OCI-LY1 (cell line): Measurements from ENCODE around the gene TMEM229A.

ENCODE experiments used
- H2AFZ ChIP-seq: fragments of 200-600 bp; sonication (generic), shearing (Covaris generic); 2 replicates; pipeline ENCODE4 v1.6.0; 2014; ENCODE audit warnings: antibody characterized with exemption, mild to moderate bottlenecking, low read length
- H3F3A ChIP-seq: fragments of 200-600 bp; sonication (generic), shearing (Covaris generic); 2 replicates; pipeline ENCODE4 v1.6.0; 2014; ENCODE audit warnings: mild to moderate bottlenecking, antibody characterized with exemption, low read length, moderate library complexity; ENCODE audit not compliant: insufficient read depth
- H3K27ac ChIP-seq: fragments of 200-600 bp; sonication (generic); 2 replicates; pipeline ENCODE4 v1.5.1; 2014; ENCODE audit warnings: low read length, mixed run types, mild to moderate bottlenecking, low read depth; ENCODE audit not compliant: poor library complexity, severe bottlenecking
- H3K27me3 ChIP-seq: fragments of 200-600 bp; sonication (generic); 2 replicates; pipeline ENCODE4 v1.6.0; 2014; ENCODE audit warnings: antibody characterized with exemption, mild to moderate bottlenecking, low read length, moderate library complexity; ENCODE audit not compliant: insufficient read depth
- H3K36me3 ChIP-seq: fragments of 200-600 bp; sonication (generic); 2 replicates; pipeline ENCODE4 v1.6.1; 2014; ENCODE audit warnings: mild to moderate bottlenecking, antibody characterized with exemption, low read length, moderate library complexity, mixed read lengths; ENCODE audit not compliant: insufficient read depth
- H3K4me1 ChIP-seq: fragments of 200-600 bp; sonication (generic); 2 replicates; pipeline ENCODE4 v1.5.1; 2014; ENCODE audit warnings: mild to moderate bottlenecking, low read length, moderate library complexity; ENCODE audit not compliant: insufficient read depth, severe bottlenecking
- H3K4me2 ChIP-seq: fragments of 200-600 bp; sonication (generic), shearing (Covaris generic); 2 replicates; pipeline ENCODE4 v1.6.1; 2014; ENCODE audit warnings: low read length
- H3K4me3 ChIP-seq: fragments of 200-600 bp; sonication (generic); 2 replicates; pipeline ENCODE4 v1.5.1; 2014; ENCODE audit warnings: low read length, low read depth, mild to moderate bottlenecking, mixed read lengths; ENCODE audit not compliant: poor library complexity, severe bottlenecking
- H3K79me2 ChIP-seq: fragments of 200-600 bp; shearing (Covaris generic); 2 replicates; pipeline ENCODE4 v1.6.1; 2016; ENCODE audit warnings: mixed run types, low read length, mixed read lengths; ENCODE audit not compliant: insufficient read depth
- H3K9ac ChIP-seq: fragments of 200-600 bp; sonication (generic), shearing (Covaris generic); 2 replicates; pipeline ENCODE4 v1.6.1; 2014; ENCODE audit warnings: mild to moderate bottlenecking, low read length, mixed read lengths
- H3K9me2 ChIP-seq: fragments of 200-600 bp; sonication (generic), shearing (Covaris generic); 2 replicates; pipeline ENCODE4 v1.6.1; 2014; ENCODE audit warnings: low read depth, mild to moderate bottlenecking, low read length, mixed read lengths
- H3K9me3 ChIP-seq: fragments of 200-600 bp; shearing (Covaris generic); 2 replicates; pipeline ENCODE4 v1.6.1; 2014; ENCODE audit warnings: low read length, mixed read lengths
- H4K20me1 ChIP-seq: fragments of 200-600 bp; sonication (generic), shearing (Covaris generic); 2 replicates; pipeline ENCODE4 v1.6.0; 2016; ENCODE audit warnings: mild to moderate bottlenecking, low read length; ENCODE audit not compliant: insufficient read depth
- EZH2 ChIP-seq: fragments of 200-600 bp; sonication (generic), shearing (Covaris generic); IDR thresholded peaks from 2 replicates; pipeline ENCODE4 v1.8.0; 2017; ENCODE audit warnings: borderline replicate concordance, mixed run types, mild to moderate bottlenecking, antibody characterized with exemption, low read length, moderate library complexity, mixed read lengths
- TF ChIP-seq, protein P1 (sequence below): fragments of 200-600 bp; sonication (generic), shearing (Covaris generic); IDR thresholded peaks from 2 replicates; pipeline ENCODE4 v1.5.1; 2017; ENCODE audit warnings: mild to moderate bottlenecking, antibody characterized with exemption, low read length, moderate library complexity, mixed read lengths

The TMEM229A gene

DNA sequence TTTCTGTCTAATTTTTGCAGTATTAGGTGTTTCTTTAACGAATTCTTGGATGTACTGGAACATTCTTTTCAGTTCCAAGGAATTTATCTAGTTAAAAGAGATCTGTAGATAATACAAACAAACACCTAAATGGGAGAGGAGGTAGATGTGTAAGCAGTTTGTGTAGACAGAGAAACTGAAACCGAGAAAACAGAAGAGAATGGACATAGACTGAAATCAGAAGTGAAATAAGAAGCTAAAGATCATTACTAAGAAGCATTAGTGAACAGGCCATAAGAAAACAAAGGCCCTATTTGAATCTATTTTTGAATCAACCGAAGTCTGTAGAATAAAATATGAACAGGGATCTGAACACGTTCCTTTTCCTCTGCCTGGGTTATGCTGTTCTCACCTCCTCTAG, 26.5 kb upstream of the TMEM229A start:
- H3K79me2 ChIP-seq, result no peaks in the 10 kb centered on the region
- TF ChIP-seq EZH2, result no peak
- TF ChIP-seq, protein P1, sequence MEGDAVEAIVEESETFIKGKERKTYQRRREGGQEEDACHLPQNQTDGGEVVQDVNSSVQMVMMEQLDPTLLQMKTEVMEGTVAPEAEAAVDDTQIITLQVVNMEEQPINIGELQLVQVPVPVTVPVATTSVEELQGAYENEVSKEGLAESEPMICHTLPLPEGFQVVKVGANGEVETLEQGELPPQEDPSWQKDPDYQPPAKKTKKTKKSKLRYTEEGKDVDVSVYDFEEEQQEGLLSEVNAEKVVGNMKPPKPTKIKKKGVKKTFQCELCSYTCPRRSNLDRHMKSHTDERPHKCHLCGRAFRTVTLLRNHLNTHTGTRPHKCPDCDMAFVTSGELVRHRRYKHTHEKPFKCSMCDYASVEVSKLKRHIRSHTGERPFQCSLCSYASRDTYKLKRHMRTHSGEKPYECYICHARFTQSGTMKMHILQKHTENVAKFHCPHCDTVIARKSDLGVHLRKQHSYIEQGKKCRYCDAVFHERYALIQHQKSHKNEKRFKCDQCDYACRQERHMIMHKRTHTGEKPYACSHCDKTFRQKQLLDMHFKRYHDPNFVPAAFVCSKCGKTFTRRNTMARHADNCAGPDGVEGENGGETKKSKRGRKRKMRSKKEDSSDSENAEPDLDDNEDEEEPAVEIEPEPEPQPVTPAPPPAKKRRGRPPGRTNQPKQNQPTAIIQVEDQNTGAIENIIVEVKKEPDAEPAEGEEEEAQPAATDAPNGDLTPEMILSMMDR, result no peak
- H3K4me3 ChIP-seq, result no peak overlapping the region
- no peak overlapping the region for H3K4me2 ChIP-seq
- no peaks in the 10 kb centered on the region for H3K9me3 ChIP-seq
- no peak overlapping the region for H3K9ac ChIP-seq
- H3K27me3 ChIP-seq, result no peaks in the 10 kb centered on the region
- H3F3A ChIP-seq, result no peaks in the 10 kb centered on the region
- H3K27ac ChIP-seq, result no peak overlapping the region
- no peaks in the 10 kb centered on the region for H3K9me2 ChIP-seq
- no peak overlapping the region for H2AFZ ChIP-seq
- H3K36me3 ChIP-seq, result no peaks in the 10 kb centered on the region
- no peaks in the 10 kb centered on the region for H3K4me1 ChIP-seq
- H4K20me1 ChIP-seq, result no peaks in the 10 kb centered on the region

DNA sequence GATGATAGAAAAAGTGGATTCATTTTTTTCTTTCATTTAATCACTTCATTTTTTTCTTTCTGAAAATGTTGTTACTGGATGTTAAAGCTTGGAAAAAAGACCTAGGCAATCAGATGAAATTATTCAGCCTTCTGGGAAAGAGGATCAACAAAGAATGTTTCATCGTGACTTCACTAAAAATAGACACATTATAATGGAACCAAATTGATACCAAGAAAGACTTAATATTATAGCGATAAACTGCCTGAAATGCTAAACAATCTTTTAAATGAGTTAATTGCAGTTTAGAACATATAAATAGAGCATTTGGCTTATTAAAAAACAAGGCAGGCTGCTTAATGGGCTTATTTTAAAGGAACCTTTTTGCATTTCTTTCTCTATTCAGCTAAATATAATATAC, 25.6 kb upstream of the TMEM229A start:
- Histone ChIP-seq H3K4me1 (no peaks in the 10 kb centered on the region), H3K9me2 (no peaks in the 10 kb centered on the region), H3K79me2 (no peaks in the 10 kb centered on the region), H4K20me1 (no peaks in the 10 kb centered on the region), H3K4me2 (no peak overlapping the region), H3F3A (no peaks in the 10 kb centered on the region), H2AFZ (no peak overlapping the region), H3K9me3 (no peaks in the 10 kb centered on the region), H3K27me3 (no peaks in the 10 kb centered on the region), H3K9ac (no peak overlapping the region), H3K27ac (no peak overlapping the region), H3K4me3 (no peak overlapping the region), H3K36me3 (no peaks in the 10 kb centered on the region)
- no peak for TF ChIP-seq EZH2
- TF ChIP-seq, protein P1, result no peak

DNA sequence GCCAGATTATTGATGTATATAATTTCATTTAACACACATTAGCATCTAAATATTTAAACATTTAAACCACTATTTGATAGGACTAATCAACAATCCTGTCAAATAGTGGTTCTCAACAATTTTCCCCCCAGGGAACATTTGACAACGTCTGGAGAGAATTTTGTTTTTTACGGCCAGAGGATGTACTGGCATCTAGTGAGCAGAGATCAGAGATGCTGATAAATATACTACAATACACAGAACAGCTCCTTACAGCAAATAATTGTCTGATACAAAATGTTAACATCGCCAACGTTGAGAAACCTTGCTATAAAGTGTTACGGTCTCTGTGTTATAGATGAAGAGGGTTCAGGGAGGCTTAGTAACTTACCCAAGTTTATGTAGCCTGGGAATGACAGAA, 25.0 kb upstream of the TMEM229A start:
- Histone ChIP-seq H3K4me2 (no peak overlapping the region), H3K9ac (no peak overlapping the region), H3K36me3 (no peaks in the 10 kb centered on the region), H3K9me2 (no peaks in the 10 kb centered on the region), H3F3A (no peaks in the 10 kb centered on the region), H4K20me1 (no peaks in the 10 kb centered on the region), H3K27ac (no peak overlapping the region), H3K27me3 (no peaks in the 10 kb centered on the region), H3K4me3 (no peak overlapping the region), H3K9me3 (no peaks in the 10 kb centered on the region), H2AFZ (no peak overlapping the region), H3K4me1 (no peaks in the 10 kb centered on the region), H3K79me2 (no peaks in the 10 kb centered on the region)
- TF ChIP-seq EZH2, result no peak
- TF ChIP-seq, protein P1, result no peak
